ENCODE data around the gene ATP8B3.
A peak's percentile ranks its signal among the peaks of the same experiment; 100 is the strongest.

ATP8B3 gene

GRCh38 chr19:1786668-1787067, 25.4 kb downstream of the ATP8B3 start:
- H3K4me3 ChIP-seq (ENCODE audit: low read depth, low read length), result no peak overlapping the region
- no peak for TF ChIP-seq CTCF (IDR thresholded peaks at IDR 0.05; ENCODE audit: low read depth, low read length)

GRCh38 chr19:1785310-1785709, 26.8 kb downstream of the ATP8B3 start:
- H3K4me3 ChIP-seq (ENCODE audit: low read depth, low read length), result no peak overlapping the region
- no peak for TF ChIP-seq CTCF (IDR thresholded peaks at IDR 0.05; ENCODE audit: low read depth, low read length)

- no peak for TF ChIP-seq CTCF (IDR thresholded peaks at IDR 0.05; ENCODE audit: low read depth, low read length)
- H3K4me3 ChIP-seq (ENCODE audit: low read depth, low read length), result no peak overlapping the region
These were observed 28.2 kb downstream of the ATP8B3 start for GRCh38 chr19:1783874-1784273.

DNA sequence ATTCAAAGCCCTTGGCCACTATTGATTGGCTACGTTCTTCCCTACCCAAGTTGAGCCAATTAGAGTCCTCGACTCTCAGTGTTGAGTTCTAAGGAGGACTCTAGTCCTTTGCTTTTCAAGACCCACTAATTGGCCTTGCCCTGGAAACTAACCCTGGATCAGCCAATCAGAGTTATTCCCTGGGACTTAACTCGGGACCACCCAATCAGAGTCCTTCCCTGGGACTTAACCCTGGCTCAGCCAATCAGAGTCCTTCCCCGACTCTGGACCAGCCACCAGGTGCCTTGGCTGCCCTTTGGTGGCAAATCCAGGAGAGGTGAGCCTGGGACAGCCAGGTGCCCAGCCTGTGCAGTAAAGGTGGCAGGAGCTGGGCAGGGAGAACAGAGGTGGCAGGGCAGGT, 28.7 kb downstream of the ATP8B3 start:
- H3K4me3 ChIP-seq (ENCODE audit: low read depth, low read length), result no peak overlapping the region
- TF ChIP-seq CTCF (IDR thresholded peaks at IDR 0.05; ENCODE audit: low read depth, low read length), result no peak

- TF ChIP-seq CTCF (IDR thresholded peaks at IDR 0.05; ENCODE audit: low read depth, low read length), result no peak
- no peak overlapping the region for H3K4me3 ChIP-seq (ENCODE audit: low read depth, low read length)
These were observed 29.6 kb downstream of the ATP8B3 start for GRCh38 chr19:1782521-1782920.

- peak; percentile 19; the same call in 1 of the 2 replicates for TF ChIP-seq CTCF (IDR thresholded peaks at IDR 0.05; ENCODE audit: low read depth, low read length)
- H3K4me3 ChIP-seq (ENCODE audit: low read depth, low read length), result no peak overlapping the region
These were observed 31.7 kb downstream of the ATP8B3 start for GRCh38 chr19:1780272-1780958.

- H3K4me3 ChIP-seq (ENCODE audit: low read depth, low read length), result no peak overlapping the region
- TF ChIP-seq CTCF (IDR thresholded peaks at IDR 0.05; ENCODE audit: low read depth, low read length), result no peak
These were observed 32.5 kb downstream of the ATP8B3 start for GRCh38 chr19:1779574-1779973.
